Panc1 (cell line): ENCODE measurements around the gene HK3. TPM values are rescaled to one million over a fixed set of nuclear protein-coding genes. Genes with fewer than 3 reads are reported as not detected.

Experiments
- ATAC-seq: fragments of 200-7000 bp; cut with Tn5 transposase; 2 replicates; pipeline ENCODE4 v1.9.1; 2020; ENCODE audit warnings: mild to moderate bottlenecking, moderate library complexity
- BruUV-seq: library from RNA; stranded (reverse); fragments of 400-500 nt; replicated peaks from 2 replicates; lab custom pipeline; 2021; lab: Mats Ljungman, UMichigan
- CTCF ChIA-PET: fragments of 300-600 bp; sonication (Branson Sonifier 250); formaldehyde crosslinking; loops from one replicate; lab custom pipeline; 2022; ENCODE audit warnings: antibody characterized with exemption; lab: Charles Lee
- POLR2A ChIA-PET: fragments of 300-600 bp; sonication (Branson Sonifier 250); formaldehyde crosslinking; loops from one replicate; lab custom pipeline; 2022; ENCODE audit warnings: antibody characterized with exemption; lab: Charles Lee
- DNase-seq: peaks from one replicate; pipeline ENCODE4 v3.0.0-alpha.2; 2010; ENCODE audit warnings: low read depth, low spot score
- H3K27ac ChIP-seq: 2 replicates; pipeline ENCODE4 v1.5.1; 2011; ENCODE audit warnings: mild to moderate bottlenecking, low read length, inconsistent platforms
- H3K27me3 ChIP-seq: fragments of 200-500 bp; sonication (Bioruptor generic); 2 replicates; pipeline ENCODE4 v1.6.0; 2014; ENCODE audit warnings: low read length, inconsistent platforms; ENCODE audit not compliant: control insufficient read depth, insufficient read depth
- H3K36me3 ChIP-seq: fragments of 200-500 bp; sonication (Bioruptor generic); 2 replicates; pipeline ENCODE4 v1.5.1; 2014; ENCODE audit warnings: inconsistent platforms, mild to moderate bottlenecking, low read length, moderate library complexity; ENCODE audit not compliant: control insufficient read depth, insufficient read depth
- H3K4me1 ChIP-seq: 2 replicates; pipeline ENCODE4 v1.5.1; 2011; ENCODE audit warnings: inconsistent platforms, mild to moderate bottlenecking, low read length, moderate library complexity; ENCODE audit not compliant: control insufficient read depth, insufficient read depth
- H3K4me3 ChIP-seq, 2 experiments: 2 replicates each; pipeline ENCODE4 v1.5.1; 2011 to 2012; ENCODE audit warnings: low read depth in 2 of 2, low read length in 2 of 2, mild to moderate bottlenecking in 2 of 2, inconsistent platforms in 1 of 2, moderate library complexity in 1 of 2
- H3K9me3 ChIP-seq: fragments of 200-500 bp; sonication (Bioruptor generic); 2 replicates; pipeline ENCODE4 v1.5.1; 2014; ENCODE audit warnings: low read depth, mild to moderate bottlenecking, inconsistent platforms, low read length, moderate library complexity; ENCODE audit not compliant: control insufficient read depth, insufficient read depth
- POLR2AphosphoS5 ChIP-seq: IDR thresholded peaks from 2 replicates; pipeline ENCODE4 v1.6.1; 2012; ENCODE audit warnings: mild to moderate bottlenecking, low read depth, low read length, moderate library complexity
- SIN3A ChIP-seq: IDR thresholded peaks from 2 replicates; pipeline ENCODE4 v1.6.1; 2012; ENCODE audit warnings: low read depth, mild to moderate bottlenecking, low read length, moderate library complexity, borderline replicate concordance; ENCODE audit not compliant: insufficient read depth
- TCF7L2 ChIP-seq: IDR thresholded peaks from 2 replicates; pipeline ENCODE4 v1.6.1; 2011; ENCODE audit warnings: mild to moderate bottlenecking, low read depth, low read length, inconsistent platforms
- in situ Hi-C: cut with HindIII; loops from 2 replicates; pipeline ENCODE4 v1.10.0; 2016; ENCODE audit warnings: low sequenced_read_pairs, low pct_unique_long_range_greater_than_20kb
- intact Hi-C: fragments of 100-400 bp; cut with micrococcal nuclease; formaldehyde crosslinking; loops from one replicate; pipeline ENCODE4 v1.10.0; 2022; ENCODE audit not compliant: unreplicated experiment
- total RNA-seq: library from RNA; stranded (reverse); gene quantifications from one replicate; pipeline ENCODE4 v1.2.1, GENCODE V29; 2021; ENCODE audit not compliant: unreplicated experiment
- TF ChIP-seq, protein P1 (sequence below): fragments of 450-650 bp; IDR thresholded peaks from 2 replicates; pipeline ENCODE4 v1.5.1; 2017; ENCODE audit warnings: mild to moderate bottlenecking
- TF ChIP-seq, protein P2 (sequence below), 2 experiments: IDR thresholded peaks; 2 replicates each; pipeline ENCODE4 v1.6.1; 2011 to 2012; ENCODE audit warnings: low read depth in 2 of 2, control low read depth in 1 of 2, low read length in 1 of 2, mild to moderate bottlenecking in 1 of 2, moderate library complexity in 1 of 2; ENCODE audit not compliant: insufficient read depth in 1 of 2

Gene HK3
- total RNA-seq, 1 experiment from 2014 or later: not detected

DNA sequence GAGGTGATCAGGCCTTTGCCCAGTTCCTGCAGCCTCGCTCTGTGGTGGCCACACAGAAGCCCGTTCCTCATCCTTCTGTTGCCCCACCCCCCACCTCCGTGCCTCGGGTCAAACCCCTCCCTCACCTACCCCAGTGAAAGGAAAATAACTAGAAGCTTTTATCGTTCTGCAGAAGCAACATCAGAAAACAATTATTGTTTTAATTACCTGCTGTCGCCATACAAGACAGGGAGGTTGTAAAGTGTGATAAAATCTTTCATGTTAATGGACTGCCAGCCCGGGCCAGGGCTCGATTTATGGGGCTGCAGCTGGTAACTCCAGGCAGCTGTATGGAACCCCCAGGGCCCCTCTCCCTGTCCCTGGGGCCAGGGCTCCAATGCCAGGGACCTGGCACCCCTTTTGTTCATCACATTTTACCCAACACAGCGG is 68.1 kb downstream of the HK3 start:
- intact Hi-C loops: no loop called here
- ChIA-PET CTCF (interaction anchor here (0.8 kb wide), 1 partner anchor 19 kb away, joined by 4 read pairs; no protein-coding TSS in a partner anchor), POLR2A (no interaction called here)
- Histone ChIP-seq H3K9me3 (no peaks in the 10 kb centered on the region), H3K27ac (no peak overlapping the region), H3K4me3 (no peak overlapping the region), H3K4me1 (no peaks in the 10 kb centered on the region), H3K27me3 (peaks cover 4% of the 10 kb centered on the region; the same call in 1 of the 2 replicates), H3K36me3 (no peaks in the 10 kb centered on the region)
- TF ChIP-seq POLR2AphosphoS5: no peak
- TF ChIP-seq, protein P1, sequence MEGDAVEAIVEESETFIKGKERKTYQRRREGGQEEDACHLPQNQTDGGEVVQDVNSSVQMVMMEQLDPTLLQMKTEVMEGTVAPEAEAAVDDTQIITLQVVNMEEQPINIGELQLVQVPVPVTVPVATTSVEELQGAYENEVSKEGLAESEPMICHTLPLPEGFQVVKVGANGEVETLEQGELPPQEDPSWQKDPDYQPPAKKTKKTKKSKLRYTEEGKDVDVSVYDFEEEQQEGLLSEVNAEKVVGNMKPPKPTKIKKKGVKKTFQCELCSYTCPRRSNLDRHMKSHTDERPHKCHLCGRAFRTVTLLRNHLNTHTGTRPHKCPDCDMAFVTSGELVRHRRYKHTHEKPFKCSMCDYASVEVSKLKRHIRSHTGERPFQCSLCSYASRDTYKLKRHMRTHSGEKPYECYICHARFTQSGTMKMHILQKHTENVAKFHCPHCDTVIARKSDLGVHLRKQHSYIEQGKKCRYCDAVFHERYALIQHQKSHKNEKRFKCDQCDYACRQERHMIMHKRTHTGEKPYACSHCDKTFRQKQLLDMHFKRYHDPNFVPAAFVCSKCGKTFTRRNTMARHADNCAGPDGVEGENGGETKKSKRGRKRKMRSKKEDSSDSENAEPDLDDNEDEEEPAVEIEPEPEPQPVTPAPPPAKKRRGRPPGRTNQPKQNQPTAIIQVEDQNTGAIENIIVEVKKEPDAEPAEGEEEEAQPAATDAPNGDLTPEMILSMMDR: no peak
- no peak for TF ChIP-seq SIN3A
- TF ChIP-seq, protein P2, sequence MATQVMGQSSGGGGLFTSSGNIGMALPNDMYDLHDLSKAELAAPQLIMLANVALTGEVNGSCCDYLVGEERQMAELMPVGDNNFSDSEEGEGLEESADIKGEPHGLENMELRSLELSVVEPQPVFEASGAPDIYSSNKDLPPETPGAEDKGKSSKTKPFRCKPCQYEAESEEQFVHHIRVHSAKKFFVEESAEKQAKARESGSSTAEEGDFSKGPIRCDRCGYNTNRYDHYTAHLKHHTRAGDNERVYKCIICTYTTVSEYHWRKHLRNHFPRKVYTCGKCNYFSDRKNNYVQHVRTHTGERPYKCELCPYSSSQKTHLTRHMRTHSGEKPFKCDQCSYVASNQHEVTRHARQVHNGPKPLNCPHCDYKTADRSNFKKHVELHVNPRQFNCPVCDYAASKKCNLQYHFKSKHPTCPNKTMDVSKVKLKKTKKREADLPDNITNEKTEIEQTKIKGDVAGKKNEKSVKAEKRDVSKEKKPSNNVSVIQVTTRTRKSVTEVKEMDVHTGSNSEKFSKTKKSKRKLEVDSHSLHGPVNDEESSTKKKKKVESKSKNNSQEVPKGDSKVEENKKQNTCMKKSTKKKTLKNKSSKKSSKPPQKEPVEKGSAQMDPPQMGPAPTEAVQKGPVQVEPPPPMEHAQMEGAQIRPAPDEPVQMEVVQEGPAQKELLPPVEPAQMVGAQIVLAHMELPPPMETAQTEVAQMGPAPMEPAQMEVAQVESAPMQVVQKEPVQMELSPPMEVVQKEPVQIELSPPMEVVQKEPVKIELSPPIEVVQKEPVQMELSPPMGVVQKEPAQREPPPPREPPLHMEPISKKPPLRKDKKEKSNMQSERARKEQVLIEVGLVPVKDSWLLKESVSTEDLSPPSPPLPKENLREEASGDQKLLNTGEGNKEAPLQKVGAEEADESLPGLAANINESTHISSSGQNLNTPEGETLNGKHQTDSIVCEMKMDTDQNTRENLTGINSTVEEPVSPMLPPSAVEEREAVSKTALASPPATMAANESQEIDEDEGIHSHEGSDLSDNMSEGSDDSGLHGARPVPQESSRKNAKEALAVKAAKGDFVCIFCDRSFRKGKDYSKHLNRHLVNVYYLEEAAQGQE (IDR thresholded peaks at IDR 0.05; ENCODE audit: insufficient read depth in 1 of 2, low read depth in 2 of 2, low read length in 1 of 2): no peak
- no peak for TF ChIP-seq TCF7L2
- ATAC-seq: no peak
- no peak for DNase-seq
- no TSS peak for BruUV-seq
- in situ Hi-C loops: no loop called here

Other genes starting within 250 kb of the HK3 start
- 0.13 TPM for gene UNC5A, start 88.8 kb downstream of the HK3 start, total RNA-seq
- 37.1 TPM for gene UIMC1, start 107.4 kb upstream of the HK3 start, total RNA-seq
- 21.3 TPM for gene ZNF346, start 123.3 kb upstream of the HK3 start, total RNA-seq
- 7.5 TPM for gene FGFR4, start 187.6 kb upstream of the HK3 start, total RNA-seq
- gene NSD1, start 234.4 kb upstream of the HK3 start, total RNA-seq: 58.7 TPM